SK-N-SH treated with all-trans-retinoic acid at 6 μM for 48 hours (cell line): ENCODE data around the gene ANKRD11.

ENCODE experiments used
- ATAC-seq: fragments of 200-7000 bp; cut with Tn5 transposase; 3 replicates; pipeline ENCODE4 v1.9.1; 2020; ENCODE audit warnings: mild to moderate bottlenecking, moderate library complexity
- ARNTL ChIP-seq: fragments of 450-650 bp; formaldehyde crosslinking; IDR thresholded peaks from 2 replicates; pipeline ENCODE4 v1.5.0; 2020; ENCODE audit warnings: low read depth, mild to moderate bottlenecking, moderate library complexity, borderline replicate concordance
- BACH2 ChIP-seq: fragments of 250-450 bp; sonication (Bioruptor Pico); IDR thresholded peaks from 2 replicates; pipeline ENCODE4 v1.9.0; 2021; ENCODE audit warnings: mild to moderate bottlenecking, borderline replicate concordance
- CREB5 ChIP-seq: fragments of 250-450 bp; sonication (Bioruptor Pico); IDR thresholded peaks from 2 replicates; pipeline ENCODE4 v1.5.1; 2020; ENCODE audit warnings: low read depth, mild to moderate bottlenecking, moderate library complexity
- CSDC2 ChIP-seq: fragments of 250-450 bp; sonication (Bioruptor Pico); IDR thresholded peaks from 2 replicates; pipeline ENCODE4 v1.5.0; 2020; ENCODE audit warnings: mild to moderate bottlenecking, moderate library complexity
- CSRNP3 ChIP-seq: fragments of 250-450 bp; sonication (Bioruptor Pico); IDR thresholded peaks from 2 replicates; pipeline ENCODE4 v1.5.1; 2021; ENCODE audit warnings: mild to moderate bottlenecking, moderate library complexity
- ESRRG ChIP-seq: fragments of 250-450 bp; sonication (Bioruptor Pico); IDR thresholded peaks from 2 replicates; pipeline ENCODE4 v1.6.1; 2021; ENCODE audit warnings: mild to moderate bottlenecking
- ISL1 ChIP-seq: fragments of 250-450 bp; sonication (Bioruptor Pico); IDR thresholded peaks from 2 replicates; pipeline ENCODE4 v2.1.2; 2022; ENCODE audit warnings: mild to moderate bottlenecking, moderate library complexity
- OSR1 ChIP-seq: fragments of 250-450 bp; sonication (Bioruptor Pico); IDR thresholded peaks from 2 replicates; pipeline ENCODE4 v1.8.0; 2022; ENCODE audit warnings: moderate library complexity, mild to moderate bottlenecking, inconsistent platforms
- PATZ1 ChIP-seq: fragments of 250-450 bp; sonication (Bioruptor Pico); IDR thresholded peaks from 2 replicates; pipeline ENCODE4 v1.8.0; 2020; ENCODE audit warnings: mild to moderate bottlenecking, moderate library complexity, borderline replicate concordance
- POU6F1 ChIP-seq: fragments of 250-450 bp; sonication (Bioruptor Pico); IDR thresholded peaks from 2 replicates; pipeline ENCODE4 v1.8.0; 2021; ENCODE audit warnings: low read depth, mild to moderate bottlenecking, moderate library complexity, borderline replicate concordance
- PPARA ChIP-seq: fragments of 250-450 bp; sonication (Bioruptor Pico); IDR thresholded peaks from 2 replicates; pipeline ENCODE4 v1.5.0; 2020; ENCODE audit warnings: mild to moderate bottlenecking, borderline replicate concordance
- RARB ChIP-seq: fragments of 250-450 bp; sonication (Bioruptor Pico); IDR thresholded peaks from 2 replicates; pipeline ENCODE4 v1.8.0; 2021; ENCODE audit warnings: mild to moderate bottlenecking, moderate library complexity
- SNAI2 ChIP-seq: fragments of 250-450 bp; sonication (Bioruptor Pico); IDR thresholded peaks from 2 replicates; pipeline ENCODE4 v1.5.0; 2020; ENCODE audit warnings: mild to moderate bottlenecking, moderate library complexity
- TOX ChIP-seq: fragments of 250-450 bp; sonication (Bioruptor Pico); IDR thresholded peaks from 2 replicates; pipeline ENCODE4 v1.8.0; 2021; ENCODE audit warnings: mild to moderate bottlenecking, moderate library complexity, borderline replicate concordance
- TSHZ2 ChIP-seq: fragments of 250-450 bp; sonication (Bioruptor Pico); IDR thresholded peaks from 2 replicates; pipeline ENCODE4 v1.5.0; 2020; ENCODE audit warnings: mild to moderate bottlenecking, moderate library complexity
- ZC3H10 ChIP-seq: fragments of 250-450 bp; sonication (Bioruptor Pico); IDR thresholded peaks from 2 replicates; pipeline ENCODE4 v1.5.1; 2021; ENCODE audit warnings: mild to moderate bottlenecking, moderate library complexity
- ZFP3 ChIP-seq: fragments of 250-450 bp; sonication (Bioruptor Pico); IDR thresholded peaks from 2 replicates; pipeline ENCODE4 v1.5.0; 2020; ENCODE audit warnings: mild to moderate bottlenecking, moderate library complexity
- ZFP30 ChIP-seq: fragments of 450-650 bp; formaldehyde crosslinking; IDR thresholded peaks from 2 replicates; pipeline ENCODE4 v1.5.0; 2022; ENCODE audit warnings: mild to moderate bottlenecking, moderate library complexity
- ZNF565 ChIP-seq: fragments of 450-650 bp; formaldehyde crosslinking; conservative IDR thresholded peaks from 2 replicates; pipeline ENCODE4 v1.5.0; 2020; ENCODE audit warnings: low read depth, mild to moderate bottlenecking, moderate library complexity
- ZNF70 ChIP-seq: fragments of 450-650 bp; formaldehyde crosslinking; IDR thresholded peaks from 2 replicates; pipeline ENCODE4 v1.5.0; 2020; ENCODE audit warnings: mild to moderate bottlenecking, moderate library complexity
- ZNF8 ChIP-seq: fragments of 450-650 bp; formaldehyde crosslinking; IDR thresholded peaks from 2 replicates; pipeline ENCODE4 v1.5.0; 2020; ENCODE audit warnings: mild to moderate bottlenecking, moderate library complexity

Gene ANKRD11

GRCh38 chr16:89523680-89524344, 33.5 kb upstream of the ANKRD11 start:
- TF ChIP-seq PATZ1 (CRISPR knock-in tag) (no peak), CSDC2 (CRISPR knock-in tag) (no peak), BACH2 (CRISPR knock-in tag) (no peak), CREB5 (CRISPR knock-in tag) (no peak), SNAI2 (CRISPR knock-in tag) (no peak), ZFP3 (CRISPR knock-in tag) (no peak), CSRNP3 (no peak)
- ATAC-seq: no peak

GRCh38 chr16:89522287-89522686, 31.9 kb upstream of the ANKRD11 start:
- ATAC-seq: no peak; the same call in 2 of the 3 replicates
- TF ChIP-seq ZNF70 (CRISPR knock-in tag) (no peak), RARB (CRISPR knock-in tag) (no peak), ZNF565 (CRISPR knock-in tag) (no peak), PPARA (CRISPR knock-in tag) (no peak), PATZ1 (CRISPR knock-in tag) (no peak), CSDC2 (CRISPR knock-in tag) (no peak), ZC3H10 (CRISPR knock-in tag) (no peak), ZFP30 (CRISPR knock-in tag) (no peak), ESRRG (CRISPR knock-in tag) (no peak), ZFP3 (CRISPR knock-in tag) (no peak), TOX (CRISPR knock-in tag) (no peak), ARNTL (CRISPR knock-in tag) (no peak), ISL1 (CRISPR knock-in tag) (no peak), OSR1 (no peak), CSRNP3 (no peak), ZNF8 (CRISPR knock-in tag) (no peak)

- ATAC-seq: no peak
- no peak for TF ChIP-seq TSHZ2
- no peak for TF ChIP-seq ZNF565 (CRISPR knock-in tag)
- no peak for TF ChIP-seq ARNTL (CRISPR knock-in tag)
- no peak for TF ChIP-seq PATZ1 (CRISPR knock-in tag)
- no peak for TF ChIP-seq RARB (CRISPR knock-in tag)
- no peak for TF ChIP-seq ISL1 (CRISPR knock-in tag)
- TF ChIP-seq ZNF8 (CRISPR knock-in tag): no peak
- no peak for TF ChIP-seq SNAI2 (CRISPR knock-in tag)
- no peak for TF ChIP-seq POU6F1 (CRISPR knock-in tag)
Measured at GRCh38 chr16:89519881-89520280, 29.5 kb upstream of the ANKRD11 start.
